A673 (cell line): ENCODE measurements around the gene GRB10. TPM values are rescaled to one million over a fixed set of nuclear protein-coding genes. Genes with fewer than 3 reads are reported as not detected.

Experiments used
- BruUV-seq: library from RNA; stranded (reverse); fragments of 400-500 nt; replicated peaks from 2 replicates; lab custom pipeline; 2021; lab: Mats Ljungman, UMichigan
- CTCF ChIA-PET: fragments of 300-600 bp; sonication (Branson Sonifier 250); formaldehyde crosslinking; loops from one replicate; lab custom pipeline; 2022; ENCODE audit warnings: antibody characterized with exemption; lab: Charles Lee
- POLR2A ChIA-PET: fragments of 300-600 bp; sonication (Branson Sonifier 250); formaldehyde crosslinking; loops from one replicate; lab custom pipeline; 2022; ENCODE audit warnings: antibody characterized with exemption; ENCODE audit not compliant: low non-redundant PET; lab: Charles Lee
- DNase-seq: peaks from one replicate; pipeline ENCODE4 v3.0.0-alpha.2; 2015; ENCODE audit warnings: low spot score
- H3K27ac ChIP-seq: fragments of 200-600 bp; sonication (generic); 2 replicates; pipeline ENCODE4 v1.5.1; 2016; ENCODE audit warnings: mixed run types, low read depth, mild to moderate bottlenecking, mixed read lengths, antibody characterized with exemption, low read length; ENCODE audit not compliant: poor library complexity, severe bottlenecking
- H3K27me3 ChIP-seq: fragments of 200-600 bp; sonication (generic); replicated peaks from 2 replicates; pipeline ENCODE4 v1.6.1; 2017; ENCODE audit warnings: mixed run types, low read depth, mild to moderate bottlenecking, mixed read lengths, antibody characterized with exemption, low read length; ENCODE audit not compliant: insufficient read depth, poor library complexity
- H3K36me3 ChIP-seq: fragments of 200-600 bp; sonication (generic); 2 replicates; pipeline ENCODE4 v1.6.1; 2016; ENCODE audit warnings: mixed run types, mild to moderate bottlenecking, mixed read lengths, antibody characterized with exemption, low read length; ENCODE audit not compliant: insufficient read depth, poor library complexity, severe bottlenecking
- H3K4me1 ChIP-seq: fragments of 200-600 bp; sonication (generic); 2 replicates; pipeline ENCODE4 v1.6.1; 2017; ENCODE audit warnings: mixed run types, mild to moderate bottlenecking, mixed read lengths, antibody characterized with exemption, low read length; ENCODE audit not compliant: insufficient read depth, poor library complexity, severe bottlenecking
- H3K4me3 ChIP-seq: fragments of 200-600 bp; sonication (generic); 2 replicates; pipeline ENCODE4 v1.5.1; 2016; ENCODE audit warnings: low read depth, mixed run types, mild to moderate bottlenecking, mixed read lengths, low read length; ENCODE audit not compliant: poor library complexity, severe bottlenecking
- H3K9me3 ChIP-seq: fragments of 200-600 bp; sonication (generic); 2 replicates; pipeline ENCODE4 v1.6.1; 2016; ENCODE audit warnings: mixed run types, low read depth, mild to moderate bottlenecking, mixed read lengths, antibody characterized with exemption, low read length; ENCODE audit not compliant: poor library complexity, severe bottlenecking
- CTCF ChIP-seq: fragments of 300-800, 200-600 bp; sonication (generic); conservative IDR thresholded peaks from 2 replicates; pipeline ENCODE4 v1.5.1; 2017; ENCODE audit warnings: low read depth, mild to moderate bottlenecking, antibody characterized with exemption, low read length, moderate library complexity, mixed read lengths
- EZH2 ChIP-seq: fragments of 200-600 bp; sonication (generic); IDR thresholded peaks from 2 replicates; pipeline ENCODE4 v1.6.1; 2017; ENCODE audit warnings: borderline replicate concordance, low read depth, mild to moderate bottlenecking, mixed read lengths, antibody characterized with exemption, low read length; ENCODE audit not compliant: poor library complexity, severe bottlenecking
- intact Hi-C: fragments of 100-400 bp; cut with micrococcal nuclease; formaldehyde crosslinking; loops from one replicate; pipeline ENCODE4 v1.10.0; 2022; ENCODE audit not compliant: unreplicated experiment
- total RNA-seq: library from RNA; stranded (reverse); gene quantifications from 2 replicates; pipeline ENCODE4 v1.2.3, GENCODE V29; 2021

Gene GRB10
- total RNA-seq, 1 experiment from 2014 or later = 0.41 TPM

GRCh38 chr7:50793120-50793946 is 10.6 kb upstream of the GRB10 start:
- H3K9me3 ChIP-seq = peaks cover 11% of the 10 kb centered on the region
- DNase-seq = no peak
- POLR2A ChIA-PET = no interaction called here
- no peaks in the 10 kb centered on the region for H3K4me1 ChIP-seq
- no TSS peak for BruUV-seq
- CTCF ChIA-PET = no interaction called here
- intact Hi-C loops = no loop called here
- H3K36me3 ChIP-seq = no peaks in the 10 kb centered on the region
- H3K4me3 ChIP-seq = no peak overlapping the region
- no peak for TF ChIP-seq EZH2
- TF ChIP-seq CTCF = no peak
- peaks cover 3% of the 10 kb centered on the region for H3K27me3 ChIP-seq
- no peak overlapping the region for H3K27ac ChIP-seq

DNA sequence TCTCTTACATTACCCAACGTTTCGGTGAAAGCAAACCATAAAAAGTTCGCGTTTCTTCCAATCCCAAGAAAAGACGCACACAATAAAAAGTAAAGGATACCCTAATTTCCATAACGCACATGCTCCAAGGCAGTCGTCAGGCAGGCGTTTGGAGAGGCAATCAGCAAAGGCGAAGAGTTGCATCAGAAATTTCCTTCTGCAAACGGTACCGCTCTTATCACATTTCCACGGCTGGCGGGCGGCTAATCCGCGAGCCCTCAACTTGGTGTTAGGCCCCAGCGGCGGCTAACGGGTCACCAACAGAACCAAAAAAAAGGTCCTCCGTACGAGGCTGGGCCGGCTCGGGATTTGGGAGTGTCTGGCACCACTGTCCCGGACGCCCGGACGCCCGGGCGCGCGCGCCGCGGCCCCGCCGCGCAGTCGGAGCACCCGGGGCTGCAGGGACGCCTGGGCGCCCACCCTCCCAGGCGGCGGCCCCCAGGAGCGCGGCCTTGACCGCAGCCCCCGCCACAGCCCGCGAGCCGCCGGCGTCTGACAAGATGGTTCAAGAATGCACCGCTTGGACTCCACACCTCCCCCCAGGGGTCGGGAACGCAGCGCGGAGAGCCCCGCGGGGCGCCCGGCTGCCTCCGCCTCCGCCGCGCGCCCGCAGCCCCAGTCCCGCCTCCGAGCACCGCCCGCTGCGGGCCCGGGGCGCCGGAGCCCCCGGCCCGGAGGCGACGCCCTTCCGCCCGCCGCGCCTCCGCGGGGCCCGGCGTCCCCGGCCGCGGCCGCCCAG is 9.8 kb upstream of the GRB10 start:
- CTCF ChIA-PET = no interaction called here
- H3K4me3 ChIP-seq = no peak overlapping the region
- DNase-seq = no peak
- POLR2A ChIA-PET = no interaction called here
- intact Hi-C loops = no loop called here
- peaks cover 11% of the 10 kb centered on the region for H3K9me3 ChIP-seq
- no TSS peak for BruUV-seq
- no peak overlapping the region for H3K27ac ChIP-seq
- H3K27me3 ChIP-seq = peaks cover 3% of the 10 kb centered on the region
- H3K4me1 ChIP-seq = no peaks in the 10 kb centered on the region
- H3K36me3 ChIP-seq = no peaks in the 10 kb centered on the region
- TF ChIP-seq CTCF = no peak
- TF ChIP-seq EZH2 = no peak

DNA sequence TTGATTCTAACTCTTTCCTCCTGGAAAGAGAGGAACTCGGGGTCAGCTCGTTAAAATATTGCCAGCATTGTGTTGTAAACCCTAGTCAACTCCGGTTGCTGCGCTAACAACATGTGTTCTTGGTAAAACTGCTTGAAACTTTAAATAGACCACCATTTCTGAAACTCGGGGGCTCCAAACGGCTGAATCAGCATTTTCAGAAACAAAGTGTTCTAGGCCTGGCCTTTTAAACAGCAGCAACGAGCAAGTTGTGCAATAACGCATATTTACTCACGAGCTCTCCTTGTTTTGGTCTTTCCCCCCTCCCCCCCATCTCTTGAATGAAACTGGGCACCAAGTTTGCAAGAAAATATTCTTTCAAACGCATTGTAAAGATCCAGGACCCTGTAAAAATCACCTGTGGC is 9.2 kb upstream of the GRB10 start:
- CTCF ChIA-PET = no interaction called here
- DNase-seq = no peak
- Histone ChIP-seq H3K9me3 (peaks cover 15% of the 10 kb centered on the region), H3K36me3 (no peaks in the 10 kb centered on the region), H3K4me1 (no peaks in the 10 kb centered on the region), H3K27me3 (peaks cover 3% of the 10 kb centered on the region), H3K27ac (no peak overlapping the region), H3K4me3 (no peak overlapping the region)
- TF ChIP-seq CTCF = no peak
- no peak for TF ChIP-seq EZH2
- POLR2A ChIA-PET = no interaction called here
- no TSS peak for BruUV-seq
- intact Hi-C loops = no loop called here
